Activated T-cell treated with anti-CD3 and anti-CD28 coated beads, Interleukin-2, amount 50 U/mL, for 48 hours (primary cell): Measurements from ENCODE around the gene DUSP5.

Experiments
- DNase-seq, 2 experiments: peaks; one replicate each; pipeline ENCODE4 v3.0.0-alpha.2; 2020

Gene DUSP5

DNA sequence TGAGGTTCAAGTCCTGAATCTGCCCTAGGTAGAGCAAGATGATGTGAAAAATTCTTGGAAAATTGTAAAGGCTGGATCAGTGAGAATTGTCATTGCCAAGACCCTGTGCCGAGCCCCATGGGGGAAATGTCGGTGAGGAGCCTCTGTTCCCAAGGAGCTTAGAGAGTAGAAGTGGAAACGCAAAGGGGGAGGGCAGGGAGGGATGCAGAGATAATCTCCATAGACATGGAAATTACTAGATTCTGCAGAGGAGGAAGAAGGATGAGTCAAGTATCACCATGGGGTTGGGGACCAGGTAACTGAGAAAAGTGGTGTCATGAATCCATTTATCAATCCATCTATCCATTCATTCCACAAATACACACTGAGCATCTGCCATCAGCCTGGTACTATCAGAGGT is 26.0 kb downstream of the DUSP5 start:
- DNase-seq: no peak

DNA sequence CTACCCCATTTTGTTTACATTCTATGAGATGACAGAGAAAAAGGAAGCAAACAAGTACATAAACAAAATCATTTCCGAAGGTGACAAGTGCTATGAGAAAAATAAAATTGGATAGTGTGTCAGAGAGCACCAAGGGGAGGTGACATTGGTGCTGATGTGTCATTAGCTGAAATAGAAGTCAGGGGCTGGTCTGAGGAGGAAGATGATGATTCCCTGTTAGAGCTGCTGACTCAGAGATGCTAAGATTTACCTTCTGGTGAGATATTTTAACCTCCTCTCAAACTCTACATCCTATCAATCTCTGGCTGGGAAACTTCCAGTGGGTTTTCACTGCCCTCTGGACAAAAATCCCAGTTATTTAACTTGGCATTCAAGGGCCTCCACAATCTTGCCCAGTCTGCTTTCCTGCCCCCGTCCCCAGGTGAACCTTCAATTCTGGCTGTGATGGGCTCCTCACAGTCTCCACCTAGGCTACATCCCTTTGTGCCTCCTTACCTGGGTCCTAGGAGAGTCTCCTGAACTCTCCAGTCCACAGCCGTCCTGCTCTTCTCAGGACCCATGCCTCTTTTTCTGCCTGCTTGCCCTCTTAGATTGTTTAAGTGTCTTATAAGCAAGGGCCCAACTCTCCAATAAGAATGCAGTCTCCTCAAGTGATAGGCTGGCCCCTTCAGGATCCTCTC is 26.6 kb downstream of the DUSP5 start:
- DNase-seq: peak; percentile 10 to 12

DNA sequence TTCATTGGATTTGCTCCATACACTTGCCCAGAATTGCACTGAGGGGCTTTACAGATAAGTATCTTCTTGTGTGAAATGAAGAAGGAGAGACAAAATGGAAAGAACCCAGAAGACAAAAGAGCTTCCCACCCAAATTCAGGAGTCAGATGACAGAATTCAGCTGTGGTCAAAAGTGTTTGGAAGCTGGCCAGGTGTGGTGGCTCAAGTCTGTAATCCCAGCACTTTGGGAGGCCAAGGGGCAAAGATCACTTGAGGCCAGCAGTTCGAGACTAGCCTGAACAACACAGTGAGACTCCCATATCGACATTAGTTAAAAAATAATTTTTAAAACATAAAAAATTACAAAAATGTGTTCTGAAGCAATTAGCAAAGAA is 27.1 kb downstream of the DUSP5 start:
- DNase-seq: no peak

DNA sequence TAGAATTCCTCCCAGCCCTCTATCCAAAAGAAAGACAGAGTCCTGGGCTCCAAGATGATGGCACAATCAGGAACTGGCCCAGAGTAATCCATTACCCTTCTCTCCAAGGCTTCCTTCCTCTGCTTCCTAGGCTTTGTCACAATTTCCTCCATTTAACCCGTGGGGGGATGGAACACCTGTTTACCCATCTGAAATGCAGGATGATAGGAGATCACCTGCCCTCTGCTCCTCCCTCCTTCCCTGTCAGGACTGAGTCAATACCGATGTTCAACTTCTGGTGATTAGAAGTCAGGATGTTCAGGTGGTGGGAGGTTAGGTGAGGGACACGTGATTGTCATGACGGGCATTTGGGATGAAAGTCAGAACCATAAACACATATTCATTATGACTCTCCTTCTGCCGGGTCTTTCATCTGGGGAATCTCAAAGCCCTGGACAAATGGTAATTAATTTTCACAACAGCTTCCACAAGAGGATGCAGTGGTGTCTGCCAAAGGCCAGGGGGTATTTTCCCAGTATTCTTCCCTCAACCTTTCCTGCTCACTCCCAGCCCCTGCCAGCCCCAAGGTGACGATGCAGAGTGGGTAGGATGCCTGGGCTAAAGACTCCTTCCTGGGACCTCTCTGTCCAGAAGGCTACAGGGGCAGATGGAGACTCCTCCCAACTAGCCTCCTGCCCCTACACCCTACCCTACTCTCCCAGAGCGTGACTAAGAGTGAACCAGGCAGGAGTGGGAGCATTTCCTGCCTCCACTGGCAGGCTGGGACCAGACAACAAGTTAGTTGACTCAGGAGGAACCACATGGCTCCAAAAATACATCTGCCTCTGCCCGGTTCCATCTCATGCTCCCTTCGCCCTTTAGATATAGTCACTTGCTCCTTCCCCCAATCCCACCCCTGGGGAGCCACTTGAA is 27.9 kb downstream of the DUSP5 start:
- peak; percentile 13 to 20 for DNase-seq

DNA sequence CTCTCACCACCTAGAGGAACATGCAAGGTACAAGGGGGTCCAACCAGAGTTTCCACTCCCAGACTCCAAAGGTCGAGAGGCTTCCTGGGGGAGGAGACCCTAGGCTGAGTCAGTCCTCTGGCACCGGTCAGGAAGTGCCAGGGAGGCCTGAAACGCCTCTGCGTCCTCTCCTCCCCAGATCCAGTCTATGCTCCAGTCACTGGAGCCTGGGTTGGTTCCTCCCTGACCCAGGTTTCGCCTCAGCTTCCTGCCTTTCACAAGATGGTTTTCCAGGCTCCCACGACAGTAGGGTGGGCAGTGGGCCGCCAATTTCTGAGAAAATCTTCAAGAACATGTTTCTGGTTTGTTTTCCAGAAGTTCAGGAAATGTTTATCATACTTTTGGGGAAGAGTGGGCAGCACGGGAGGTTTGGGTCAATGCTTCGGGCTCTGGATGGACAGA is 30.0 kb downstream of the DUSP5 start:
- peak in 1 of 2 experiments; percentile 20 for DNase-seq

DNA sequence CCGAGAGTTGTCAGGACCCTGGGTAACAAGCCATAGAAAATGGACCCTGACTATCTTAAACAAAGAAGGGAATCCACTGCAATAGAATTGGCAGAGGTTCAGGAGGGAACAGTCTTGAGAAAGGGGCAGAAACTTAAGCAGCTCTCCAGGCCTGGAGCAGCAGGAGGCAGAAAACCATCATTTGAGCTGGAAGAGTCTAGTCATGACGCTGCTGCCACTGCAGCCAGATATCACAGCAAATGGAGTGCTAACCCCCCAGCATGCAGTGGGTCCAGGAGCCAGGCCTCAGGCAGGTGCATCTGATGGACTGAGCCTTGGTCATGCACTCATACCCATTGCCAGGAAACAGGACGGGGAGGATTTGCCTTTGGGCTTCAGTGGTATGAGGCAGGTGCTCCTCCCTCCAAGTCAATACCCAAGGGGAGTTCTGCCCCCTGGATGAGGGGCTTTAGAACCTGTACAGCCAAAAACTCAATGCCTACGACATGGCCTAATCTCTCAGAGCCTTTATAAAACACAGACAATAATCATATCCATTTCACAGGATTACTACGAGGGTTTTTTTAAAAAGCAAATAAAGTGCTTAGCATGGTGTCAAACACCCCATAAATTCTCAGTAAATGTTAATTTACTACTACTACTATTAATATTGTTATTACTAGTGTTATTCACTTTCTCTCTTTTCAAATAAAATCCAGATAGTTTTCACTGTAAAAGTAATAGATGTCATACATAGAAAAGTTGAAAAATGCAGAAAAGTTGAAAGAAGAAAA is 30.7 kb downstream of the DUSP5 start:
- peak in 1 of 2 experiments; percentile 34 for DNase-seq

DNA sequence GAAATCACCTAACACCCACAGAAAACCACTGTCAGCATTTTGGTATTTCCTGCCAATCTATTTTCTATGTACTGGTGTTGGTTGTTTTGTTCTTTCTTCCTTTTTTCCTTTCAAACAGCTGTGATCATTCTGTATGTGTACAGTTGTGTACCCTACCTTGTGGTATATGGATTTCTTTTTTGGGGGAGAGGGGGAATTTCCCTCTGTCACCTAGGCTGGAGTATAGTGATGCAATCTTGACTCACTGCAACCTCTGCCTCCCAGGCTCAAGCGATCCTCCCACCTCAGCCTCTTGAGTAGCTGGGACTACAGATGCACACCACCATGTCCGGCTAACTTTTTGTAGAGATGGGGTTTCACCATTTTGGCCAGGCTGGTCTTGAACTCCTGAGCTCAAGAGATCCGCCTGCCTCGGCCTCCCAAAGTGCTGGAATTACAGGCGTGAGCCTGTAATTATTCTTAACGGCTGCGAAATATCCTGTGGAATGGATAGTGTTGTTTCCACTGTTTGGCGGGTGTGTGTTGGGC is 31.4 kb downstream of the DUSP5 start:
- peak; percentile 43 to 60 for DNase-seq

DNA sequence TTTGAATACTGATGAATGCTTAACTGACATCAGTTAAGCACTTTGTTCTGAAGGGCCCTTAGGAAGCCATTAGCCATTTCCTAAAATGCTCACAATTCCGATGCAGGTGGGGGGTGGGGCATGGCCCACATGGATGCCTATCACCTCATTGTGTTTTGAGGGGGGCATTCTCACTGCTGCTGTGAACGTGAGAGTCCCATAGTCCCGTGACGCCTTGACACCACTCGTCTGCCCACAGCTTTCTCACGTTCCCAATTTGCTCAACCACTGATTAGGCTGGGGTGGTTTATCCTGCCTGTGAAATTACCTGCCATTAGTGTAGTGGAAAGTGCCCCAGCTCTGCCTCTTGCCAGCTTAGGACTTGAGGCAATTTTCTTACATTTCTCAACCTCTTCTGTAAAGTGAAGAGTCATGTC is 31.9 kb downstream of the DUSP5 start:
- DNase-seq: peak; percentile 50 to 52

DNA sequence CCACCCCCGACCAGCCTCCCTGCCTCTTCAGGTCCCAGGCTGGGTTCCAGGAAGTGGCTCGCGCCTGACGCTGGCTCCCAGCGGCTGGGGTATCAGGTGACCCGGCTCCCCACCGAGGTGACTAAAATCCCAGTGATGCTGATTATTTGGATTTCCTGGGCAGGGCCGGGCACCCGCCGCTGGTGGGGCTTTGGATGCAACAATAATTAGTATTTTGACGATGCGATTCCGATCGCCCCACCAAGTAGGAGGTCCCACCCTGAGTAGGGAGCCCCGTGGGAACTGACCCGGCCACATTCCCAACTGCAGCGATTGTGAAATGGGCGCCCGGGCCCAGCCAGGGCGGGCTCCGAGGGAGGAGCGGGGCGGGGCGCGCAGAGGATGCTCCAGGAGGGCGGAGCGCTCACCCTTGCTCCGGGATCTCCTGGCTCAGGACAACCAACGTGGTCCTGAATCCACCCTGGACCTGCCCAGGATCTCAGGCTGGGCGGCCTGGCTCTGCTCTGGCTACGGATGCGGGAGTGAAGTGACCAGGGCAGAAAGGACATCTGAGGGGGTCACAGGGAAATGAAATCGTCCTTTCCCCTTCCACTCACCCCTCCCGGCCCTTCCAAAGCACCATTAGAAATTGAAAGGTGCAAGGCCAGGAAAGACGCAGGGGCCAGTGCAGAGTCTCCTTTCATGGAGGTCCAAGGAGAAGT is 32.6 kb downstream of the DUSP5 start:
- DNase-seq: peak in 1 of 2 experiments; percentile 43

DNA sequence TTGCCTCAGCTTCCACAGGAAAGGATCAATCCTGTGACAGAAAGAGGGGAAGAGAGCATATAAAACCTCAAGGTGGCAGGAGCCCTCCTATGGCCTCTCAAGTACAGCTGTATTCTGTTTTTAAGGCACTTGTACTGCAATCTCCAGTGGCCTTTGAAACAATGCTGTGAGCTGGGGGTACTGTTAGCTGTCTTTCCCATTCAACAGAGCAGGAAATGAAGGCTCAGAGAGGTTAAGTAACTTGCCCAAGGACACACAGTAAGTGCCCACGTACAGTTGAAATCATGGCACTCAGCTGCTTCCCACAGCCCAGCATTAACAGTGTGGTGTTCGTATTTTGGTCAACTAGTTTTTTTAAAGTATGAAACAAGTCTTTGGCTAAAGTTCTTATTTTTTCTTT is 34.0 kb downstream of the DUSP5 start:
- peak in 1 of 2 experiments; percentile 8 for DNase-seq

DNA sequence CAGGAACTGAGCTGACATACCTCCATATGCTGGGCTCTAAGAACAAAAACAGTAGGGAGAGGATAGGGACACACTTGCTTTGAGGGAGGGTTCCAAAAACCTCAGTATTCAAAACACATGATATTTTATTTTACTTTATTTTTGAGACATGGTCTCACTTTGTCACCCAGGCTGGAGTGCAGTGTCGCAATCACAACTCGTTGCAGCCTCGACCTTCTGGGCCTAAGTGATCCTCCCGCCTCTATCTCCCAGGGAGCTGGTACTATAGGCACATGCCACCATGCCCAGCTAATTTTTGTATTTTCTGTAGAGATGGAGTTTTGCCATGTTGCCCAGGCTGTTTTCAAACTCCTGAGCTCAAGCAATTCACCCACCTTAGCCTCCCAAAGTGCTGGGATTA is 34.9 kb downstream of the DUSP5 start:
- DNase-seq: peak in 1 of 2 experiments; percentile 12

DNA sequence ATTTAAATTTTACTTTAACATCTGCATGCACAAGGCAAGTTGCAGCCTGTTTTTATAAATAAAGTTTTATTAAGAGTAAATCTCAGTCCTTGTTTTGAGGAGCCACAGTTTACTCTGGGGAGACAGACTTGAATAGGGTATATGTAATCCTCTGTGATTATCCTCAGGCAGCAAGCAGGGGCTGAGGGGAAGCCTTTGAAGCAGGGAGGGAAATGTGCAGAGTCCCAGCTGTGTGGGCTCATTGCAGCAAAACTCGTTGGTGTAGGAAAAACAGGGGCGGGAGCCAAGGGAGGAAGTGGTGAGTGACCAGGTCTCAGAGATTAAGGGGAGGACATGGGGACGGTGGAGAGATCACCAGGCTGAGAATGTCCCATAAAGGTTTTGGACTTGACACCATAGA is 35.4 kb downstream of the DUSP5 start:
- peak in 1 of 2 experiments; percentile 14 for DNase-seq

DNA sequence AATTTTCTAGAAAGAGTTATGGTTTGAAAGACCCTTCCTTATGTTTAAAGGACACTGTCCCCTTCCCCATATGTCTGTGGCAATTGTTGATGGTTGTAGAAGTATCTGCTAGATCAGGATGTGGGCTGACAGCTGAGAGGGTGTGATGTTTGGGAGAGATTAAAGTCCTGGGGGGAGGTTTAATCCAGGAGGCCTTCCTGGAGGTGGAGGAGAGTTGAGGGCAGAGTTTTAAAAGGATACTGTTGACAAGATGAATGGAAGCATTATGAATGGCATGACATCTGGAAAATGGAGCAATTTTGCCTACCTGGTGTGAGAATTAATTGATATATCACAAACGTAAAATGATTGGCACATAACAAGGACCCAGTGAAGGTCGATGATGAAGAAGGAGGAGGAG is 36.9 kb downstream of the DUSP5 start:
- DNase-seq: peak in 1 of 2 experiments; percentile 10

DNA sequence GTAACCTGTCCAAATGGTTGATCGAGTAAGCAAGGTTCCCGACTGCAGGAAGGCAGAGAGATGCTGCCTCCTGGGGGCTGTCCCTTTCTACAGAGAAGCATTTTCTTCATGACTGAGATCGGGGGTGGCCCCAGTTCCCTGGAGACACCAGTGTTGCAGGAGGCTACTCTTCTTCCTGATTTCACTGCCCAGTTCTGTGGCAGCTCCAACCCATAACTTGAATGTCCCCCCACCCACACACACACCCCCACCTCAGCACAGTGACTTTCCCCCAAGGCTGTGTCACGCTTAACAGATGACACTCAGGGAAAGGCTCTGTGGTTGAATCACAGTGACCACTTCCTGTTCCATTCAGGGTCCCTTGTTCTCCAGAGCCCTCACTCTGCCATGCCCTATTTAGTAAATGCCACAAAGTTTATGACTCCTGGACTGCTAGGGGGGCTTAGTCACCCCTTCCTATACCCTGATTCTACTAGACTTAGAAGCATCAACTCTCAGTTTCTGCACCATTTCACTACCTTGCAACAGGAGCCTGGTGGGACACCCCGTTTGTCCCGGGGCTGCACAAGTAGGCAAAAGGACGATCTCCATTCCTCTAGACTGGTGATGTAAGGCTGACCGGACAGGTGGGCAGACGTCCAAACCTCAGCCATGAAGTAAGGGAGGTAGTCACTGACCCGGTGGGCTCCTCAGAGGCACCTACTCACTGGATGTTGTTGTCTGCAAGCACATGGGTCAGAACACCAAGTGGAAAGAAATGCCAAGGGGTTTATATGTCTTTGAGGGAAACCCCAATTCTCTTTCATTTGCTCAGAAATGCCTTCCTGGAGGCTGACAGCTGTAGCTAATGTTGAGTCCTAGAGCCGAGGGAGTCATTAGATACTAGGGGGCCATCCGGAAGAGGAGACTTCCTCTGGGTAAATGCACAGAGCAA is 38.5 kb downstream of the DUSP5 start:
- DNase-seq: peak; percentile 84 to 86

DNA sequence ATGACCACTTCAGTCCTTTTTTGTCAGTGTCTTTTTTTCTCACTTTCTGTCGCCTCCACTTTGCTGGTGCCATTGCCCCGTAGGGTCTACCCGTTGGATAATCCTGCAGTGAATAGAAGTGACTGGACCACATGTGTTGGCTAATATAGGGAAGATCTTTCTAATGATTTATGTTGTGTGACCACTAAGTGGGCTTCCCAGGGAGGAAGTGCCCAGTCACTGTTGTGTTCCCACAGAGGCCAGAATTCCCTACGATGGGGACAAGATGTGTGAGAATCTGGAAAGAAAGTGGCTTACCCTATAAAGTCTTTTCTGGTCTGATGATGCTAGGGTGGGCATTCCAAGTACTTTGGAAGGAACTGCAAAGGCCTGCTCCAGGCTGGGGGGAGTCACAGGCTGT is 41.4 kb downstream of the DUSP5 start:
- DNase-seq: no peak

DNA sequence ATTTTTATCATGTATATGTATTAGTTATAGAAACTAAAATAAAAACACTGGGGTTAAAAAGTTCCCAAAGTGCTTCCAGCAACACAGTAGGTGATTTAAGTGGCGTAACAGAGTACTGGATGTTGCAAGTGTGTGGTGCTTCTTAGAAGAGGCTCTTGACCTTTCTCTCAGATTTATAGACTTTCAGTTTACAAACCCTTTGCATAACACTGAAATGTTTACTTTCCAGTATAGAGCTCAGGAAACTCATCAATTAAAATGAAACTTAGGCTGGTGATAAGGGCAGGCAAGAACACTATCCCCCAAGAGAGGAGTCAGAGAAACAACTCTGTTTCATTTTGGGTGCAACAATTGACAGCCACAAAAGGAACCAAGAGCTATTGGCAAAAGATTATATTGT is 42.3 kb downstream of the DUSP5 start:
- DNase-seq: no peak

DNA sequence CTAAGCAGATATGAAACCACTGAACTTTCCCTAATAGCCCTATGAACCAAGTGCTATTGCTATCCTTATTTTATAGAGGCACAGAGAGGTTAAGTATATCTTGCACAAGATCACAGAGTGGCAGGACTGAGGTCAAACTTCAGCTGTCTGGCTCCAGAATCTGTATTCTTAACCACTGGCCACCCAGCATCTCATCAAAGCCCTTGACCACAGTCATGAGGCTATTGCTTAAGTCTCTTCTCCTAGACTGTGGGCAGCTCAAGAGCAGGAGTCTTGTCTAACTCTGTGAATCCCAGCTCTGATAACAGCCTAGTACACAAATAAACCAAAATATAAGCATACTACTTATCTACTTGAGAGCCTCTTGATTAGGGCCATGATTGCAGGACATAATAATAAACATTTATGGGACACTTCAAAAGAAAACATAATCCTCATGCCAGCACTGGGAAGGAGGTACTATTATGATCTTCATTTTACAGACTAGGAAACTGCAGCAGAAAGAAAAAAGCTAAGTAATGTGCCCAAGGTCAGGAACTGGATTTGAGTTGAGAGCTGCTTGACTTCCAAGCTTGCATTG is 47.3 kb downstream of the DUSP5 start:
- no peak for DNase-seq

DNA sequence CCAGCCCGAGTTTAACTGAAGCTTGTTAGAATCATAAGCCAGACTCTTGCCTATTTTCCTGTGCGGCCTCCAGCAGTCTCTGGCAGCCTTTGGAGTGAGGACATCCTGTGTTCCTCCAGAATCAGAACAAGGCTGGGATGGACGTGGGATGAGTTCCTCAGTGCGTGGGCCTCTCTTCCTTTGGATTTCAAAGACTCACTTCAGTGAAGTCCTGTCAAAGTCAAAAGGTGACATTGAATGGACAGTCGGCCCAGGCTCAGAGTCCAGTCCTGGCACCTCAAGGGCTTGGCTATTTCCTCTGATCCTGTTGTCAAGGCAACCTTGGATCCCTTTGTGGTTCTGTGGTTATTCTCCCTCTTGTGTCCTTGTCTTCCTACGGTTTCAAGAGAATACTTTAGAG is 48.4 kb downstream of the DUSP5 start:
- DNase-seq: no peak

DNA sequence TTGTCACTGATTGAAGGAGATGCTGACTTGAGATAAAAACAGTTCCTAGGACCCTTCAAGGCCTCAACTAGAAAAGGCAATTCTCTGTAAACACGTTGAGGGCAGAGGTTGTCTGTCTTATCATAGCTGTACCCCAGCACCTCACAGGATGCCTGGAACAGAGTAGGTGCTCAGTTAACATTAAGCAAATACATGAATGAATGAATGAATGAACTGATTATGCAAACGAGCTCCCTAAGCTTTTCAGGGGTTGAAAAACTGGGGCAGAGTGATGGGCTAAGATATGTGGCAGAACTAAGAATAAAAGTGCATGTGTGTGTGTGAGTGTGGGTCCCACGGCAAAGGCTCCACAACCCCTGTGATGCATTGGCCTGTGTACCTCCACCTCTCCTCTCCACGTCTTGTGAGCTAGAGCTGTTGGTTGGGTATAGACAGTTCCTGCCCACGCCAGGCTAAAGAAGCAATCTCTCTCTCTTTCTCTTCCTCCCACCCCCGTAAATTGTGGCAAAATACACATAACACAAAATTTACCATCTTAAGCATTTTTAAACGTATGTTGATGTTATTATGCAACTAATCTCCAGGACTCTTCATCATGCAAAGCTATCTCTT is 48.9 kb downstream of the DUSP5 start:
- no peak for DNase-seq

DNA sequence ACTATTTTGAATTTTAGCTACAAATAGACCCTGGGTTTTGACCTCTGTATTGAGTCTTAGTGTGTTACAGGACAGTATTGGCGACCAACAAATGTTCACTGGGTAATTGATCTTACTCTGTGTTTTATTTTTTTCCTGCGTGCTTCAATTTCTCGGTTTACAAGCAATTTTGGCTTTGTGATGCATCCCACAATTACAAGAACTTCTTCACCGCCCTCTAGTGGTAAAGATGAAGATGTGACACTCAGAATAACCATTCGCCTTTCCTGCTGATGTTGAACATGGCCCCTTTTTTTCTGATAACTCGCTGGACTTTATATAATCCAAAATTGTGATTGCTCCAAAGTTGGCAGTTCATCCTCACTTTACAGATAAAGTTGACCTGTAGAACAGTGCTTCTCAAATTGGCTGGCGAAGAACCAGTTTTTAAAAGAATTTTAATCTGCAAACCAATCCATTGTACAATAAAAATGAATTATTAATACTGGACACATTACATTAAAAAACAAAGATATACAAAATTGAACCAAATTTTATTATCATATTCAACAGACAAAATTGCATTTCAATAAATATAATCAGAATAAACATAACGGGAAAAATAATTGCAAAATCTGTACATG is 49.5 kb downstream of the DUSP5 start:
- no peak for DNase-seq
